ENCODE measurements around the gene CCM2. TPM values are rescaled to one million over a fixed set of nuclear protein-coding genes. Genes with fewer than 3 reads are reported as not detected.

The CCM2 gene
- total RNA-seq, 2 donors from 2014 or later: 94.2 to 109 TPM

DNA sequence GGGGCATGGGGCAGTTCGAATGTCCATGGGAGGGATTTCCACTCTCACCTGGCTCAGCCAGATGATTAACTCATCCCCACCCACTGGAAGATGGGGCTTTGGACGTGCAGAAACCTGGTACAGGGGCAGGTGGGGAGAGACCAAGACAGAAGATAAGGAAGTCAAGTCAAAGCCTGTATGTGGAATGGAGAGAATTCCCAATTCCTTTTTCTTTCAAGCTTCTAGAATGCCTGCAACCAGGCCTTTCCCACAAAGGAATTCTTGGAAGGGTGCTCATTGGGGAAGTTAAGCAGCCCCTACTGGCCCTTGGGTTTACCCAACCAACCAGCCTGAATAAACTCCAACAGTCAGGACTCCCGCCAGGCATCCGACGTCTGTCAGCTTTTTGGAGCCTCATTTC, 39.1 kb downstream of the CCM2 start:
- no peaks in the 10 kb centered on the region for H3K9me3 Mint-ChIP-seq
- H3K36me3 Mint-ChIP-seq (ENCODE audit: insufficient read depth in 2 of 2): peaks cover 20 to 49% of the 10 kb centered on the region in 2 donors
- no peaks in the 10 kb centered on the region for H3K27me3 Mint-ChIP-seq (ENCODE audit: low read depth)
- no peak for ATAC-seq (replicated peaks in 1 of 2)
- peak overlapping the region; percentile 70 for H3K27ac Mint-ChIP-seq
- H3K4me3 Mint-ChIP-seq: no peak overlapping the region
- H3K4me1 Mint-ChIP-seq (ENCODE audit: low read depth): peaks cover 61% of the 10 kb centered on the region
- DNase-seq: no peak

GRCh38 chr7:45044338-45044737, 44.3 kb downstream of the CCM2 start:
- Mint-ChIP-seq H3K9me3 (no peaks in the 10 kb centered on the region), H3K4me3 (no peak overlapping the region), H3K4me1 (ENCODE audit: low read depth) (peaks cover 36% of the 10 kb centered on the region), H3K27ac (peak overlapping the region; percentile 38), H3K27me3 (ENCODE audit: low read depth) (no peaks in the 10 kb centered on the region), H3K36me3 (ENCODE audit: insufficient read depth in 2 of 2) (peaks cover 19 to 60% of the 10 kb centered on the region in 2 donors)
- ATAC-seq (replicated peaks in 1 of 2) (no peak), DNase-seq (no peak)

DNA sequence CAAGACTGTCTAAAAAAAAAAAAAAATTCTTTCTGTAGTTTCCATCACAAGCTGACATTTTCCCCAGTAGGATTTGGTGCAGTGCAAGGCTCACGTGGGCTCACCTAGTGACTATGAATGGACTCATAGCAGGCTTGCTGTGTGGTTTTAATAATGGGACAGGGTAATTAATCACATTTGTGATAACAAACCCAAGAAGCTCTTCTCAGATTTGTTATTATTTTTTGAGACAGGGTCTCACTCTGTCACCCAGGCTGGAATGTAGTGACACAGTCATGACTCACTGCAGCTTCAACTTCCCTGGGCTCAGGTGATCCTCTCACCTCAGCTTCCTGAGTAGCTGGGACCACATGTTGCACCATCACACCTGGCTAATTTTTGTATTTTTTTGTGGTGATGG, 48.7 kb downstream of the CCM2 start:
- Mint-ChIP-seq H3K27me3 (ENCODE audit: low read depth) (no peaks in the 10 kb centered on the region), H3K4me3 (no peak overlapping the region), H3K36me3 (ENCODE audit: insufficient read depth in 2 of 2) (peaks cover 9 to 34% of the 10 kb centered on the region in 2 donors), H3K27ac (no peak overlapping the region), H3K9me3 (no peaks in the 10 kb centered on the region), H3K4me1 (ENCODE audit: low read depth) (peaks cover 47% of the 10 kb centered on the region)
- no peak for DNase-seq
- ATAC-seq (replicated peaks in 1 of 2): peak in 1 of 2 donors; percentile 30

DNA sequence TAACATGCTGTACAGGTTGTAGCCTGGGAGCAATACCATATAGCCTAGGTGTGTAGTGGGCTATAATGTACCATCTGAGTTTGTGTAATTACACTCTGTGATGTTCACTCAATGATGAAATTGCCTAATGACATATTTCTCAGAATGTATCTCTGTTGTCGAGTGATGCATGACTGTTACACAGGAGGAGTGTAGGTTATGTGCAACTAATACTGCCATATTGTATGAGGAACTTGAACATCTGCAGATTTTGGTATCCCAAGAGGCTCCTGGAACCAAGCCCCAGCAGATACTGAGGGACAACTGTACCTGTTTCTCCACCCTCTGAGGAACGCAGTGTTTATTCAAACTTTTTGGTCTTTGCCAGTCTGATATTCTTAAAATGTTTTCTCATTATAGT, 50.2 kb downstream of the CCM2 start:
- no peak for ATAC-seq (replicated peaks in 1 of 2)
- no peak overlapping the region for H3K4me3 Mint-ChIP-seq
- no peak for DNase-seq
- no peaks in the 10 kb centered on the region for H3K27me3 Mint-ChIP-seq (ENCODE audit: low read depth)
- peaks cover 8 to 31% of the 10 kb centered on the region in 2 donors for H3K36me3 Mint-ChIP-seq (ENCODE audit: insufficient read depth in 2 of 2)
- peaks cover 50% of the 10 kb centered on the region for H3K4me1 Mint-ChIP-seq (ENCODE audit: low read depth)
- no peaks in the 10 kb centered on the region for H3K9me3 Mint-ChIP-seq
- H3K27ac Mint-ChIP-seq: peak overlapping the region; percentile 79

DNA sequence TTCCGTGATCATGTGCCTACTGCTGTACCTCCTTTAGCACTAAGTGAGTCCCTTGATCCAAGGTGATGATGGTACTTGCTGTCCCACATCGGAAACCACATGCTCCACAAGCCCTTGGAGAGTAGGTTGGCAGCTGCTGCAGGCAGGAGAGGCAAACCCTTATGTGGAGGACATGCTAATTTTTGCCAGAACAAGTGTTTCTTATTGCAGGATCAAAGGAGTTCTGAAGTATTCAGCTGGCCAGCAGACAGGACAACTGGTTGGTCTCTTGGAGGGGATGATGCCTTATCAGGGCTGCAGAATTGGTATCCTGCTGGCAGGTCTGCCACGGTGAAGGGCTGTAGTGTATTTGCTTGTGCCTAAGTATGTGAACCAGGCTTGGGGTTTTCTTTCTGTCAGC, 52.0 kb downstream of the CCM2 start:
- H3K9me3 Mint-ChIP-seq: peaks cover 0 to 2% of the 10 kb centered on the region in 2 donors
- DNase-seq: no peak
- no peak overlapping the region for H3K27ac Mint-ChIP-seq
- peaks cover 8 to 28% of the 10 kb centered on the region in 2 donors for H3K36me3 Mint-ChIP-seq (ENCODE audit: insufficient read depth in 2 of 2)
- H3K27me3 Mint-ChIP-seq (ENCODE audit: low read depth): no peaks in the 10 kb centered on the region
- ATAC-seq (replicated peaks in 1 of 2): no peak
- H3K4me3 Mint-ChIP-seq: no peak overlapping the region
- H3K4me1 Mint-ChIP-seq (ENCODE audit: low read depth): peaks cover 55% of the 10 kb centered on the region

GRCh38 chr7:45053401-45053800, 53.4 kb downstream of the CCM2 start:
- H3K4me1 Mint-ChIP-seq (ENCODE audit: low read depth): peaks cover 57% of the 10 kb centered on the region
- H3K27ac Mint-ChIP-seq: peak overlapping the region; percentile 7
- no peak overlapping the region for H3K4me3 Mint-ChIP-seq
- no peak for ATAC-seq (replicated peaks in 1 of 2)
- no peaks in the 10 kb centered on the region for H3K27me3 Mint-ChIP-seq (ENCODE audit: low read depth)
- H3K36me3 Mint-ChIP-seq (ENCODE audit: insufficient read depth in 2 of 2): peaks cover 5 to 26% of the 10 kb centered on the region in 2 donors
- DNase-seq: no peak
- H3K9me3 Mint-ChIP-seq: peaks cover 0 to 2% of the 10 kb centered on the region in 2 donors

GRCh38 chr7:45053941-45054340, 53.9 kb downstream of the CCM2 start:
- H3K9me3 Mint-ChIP-seq: peaks cover 0 to 2% of the 10 kb centered on the region in 2 donors
- H3K4me1 Mint-ChIP-seq (ENCODE audit: low read depth): peaks cover 55% of the 10 kb centered on the region
- H3K27ac Mint-ChIP-seq: no peak overlapping the region
- no peak overlapping the region for H3K4me3 Mint-ChIP-seq
- H3K36me3 Mint-ChIP-seq (ENCODE audit: insufficient read depth in 2 of 2): peaks cover 5 to 26% of the 10 kb centered on the region in 2 donors
- ATAC-seq (replicated peaks in 1 of 2) (no peak), DNase-seq (no peak)
- H3K27me3 Mint-ChIP-seq (ENCODE audit: low read depth): no peaks in the 10 kb centered on the region

GRCh38 chr7:45054442-45054841, 54.4 kb downstream of the CCM2 start:
- H3K27ac Mint-ChIP-seq: peak overlapping the region; percentile 10

DNA sequence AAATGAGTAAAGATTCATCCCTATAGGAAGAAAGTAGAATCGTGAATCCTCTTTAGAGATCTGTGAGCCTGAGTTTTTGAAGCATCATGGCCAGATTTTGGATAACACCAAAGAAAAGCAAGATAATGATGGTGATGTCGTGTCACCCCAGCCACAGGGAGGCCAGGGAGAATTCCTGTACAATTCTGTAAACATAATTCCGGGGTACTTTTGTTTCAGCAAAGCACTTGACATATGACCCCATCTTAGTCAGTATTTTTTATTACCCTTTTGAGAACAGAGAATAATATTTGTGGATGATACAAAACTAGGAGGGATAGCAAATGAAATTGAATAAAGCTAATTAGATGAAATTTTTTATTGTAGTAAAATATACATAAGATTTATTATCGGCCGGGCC, 55.0 kb downstream of the CCM2 start:
- H3K36me3 Mint-ChIP-seq (ENCODE audit: insufficient read depth in 2 of 2): peaks cover 5 to 26% of the 10 kb centered on the region in 2 donors
- no peak overlapping the region for H3K4me3 Mint-ChIP-seq
- peaks cover 0 to 2% of the 10 kb centered on the region in 2 donors for H3K9me3 Mint-ChIP-seq
- peak overlapping the region; percentile 10 for H3K27ac Mint-ChIP-seq
- H3K4me1 Mint-ChIP-seq (ENCODE audit: low read depth): peaks cover 57% of the 10 kb centered on the region
- ATAC-seq (replicated peaks in 1 of 2) (no peak), DNase-seq (no peak)
- no peaks in the 10 kb centered on the region for H3K27me3 Mint-ChIP-seq (ENCODE audit: low read depth)

More at GRCh38 chr7:45054442-45054841, 54.4 kb downstream of the CCM2 start:
- Mint-ChIP-seq H3K36me3 (ENCODE audit: insufficient read depth in 2 of 2) (peaks cover 5 to 26% of the 10 kb centered on the region in 2 donors), H3K4me3 (no peak overlapping the region), H3K27me3 (ENCODE audit: low read depth) (no peaks in the 10 kb centered on the region), H3K4me1 (ENCODE audit: low read depth) (peaks cover 55% of the 10 kb centered on the region), H3K9me3 (peaks cover 0 to 2% of the 10 kb centered on the region in 2 donors)
- ATAC-seq (replicated peaks in 1 of 2) (no peak), DNase-seq (no peak)

- Mint-ChIP-seq H3K27me3 (ENCODE audit: low read depth) (no peaks in the 10 kb centered on the region), H3K9me3 (peaks cover 0 to 2% of the 10 kb centered on the region in 2 donors), H3K36me3 (ENCODE audit: insufficient read depth in 2 of 2) (peaks cover 5 to 25% of the 10 kb centered on the region in 2 donors), H3K27ac (peak overlapping the region; percentile 87), H3K4me1 (ENCODE audit: low read depth) (peaks cover 61% of the 10 kb centered on the region), H3K4me3 (no peak overlapping the region)
- DNase-seq: no peak
- ATAC-seq (replicated peaks in 1 of 2): no peak
These were observed 55.7 kb downstream of the CCM2 start for GRCh38 chr7:45055594-45056219.

DNA sequence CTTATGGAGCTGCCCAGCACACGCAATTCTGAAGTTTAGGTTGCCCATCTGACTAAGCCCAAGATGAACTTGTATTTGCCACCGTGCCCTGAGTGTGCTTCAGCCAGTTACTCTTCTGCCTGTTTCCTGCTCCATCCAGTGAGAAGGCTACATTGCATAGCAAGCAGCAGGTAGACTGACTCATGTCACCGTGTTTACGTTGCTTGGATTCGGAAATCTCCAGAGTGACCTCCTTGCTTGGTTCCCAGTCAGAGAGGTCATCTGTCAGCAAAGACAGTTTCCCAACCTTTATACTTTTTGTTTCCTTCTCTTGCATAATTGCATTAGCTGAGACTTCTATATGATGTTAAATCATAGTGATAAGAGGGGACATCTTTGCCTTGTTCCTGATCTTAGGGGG, 57.9 kb downstream of the CCM2 start:
- H3K27ac Mint-ChIP-seq: peak overlapping the region; percentile 41

GRCh38 chr7:45060295-45060694, 60.3 kb downstream of the CCM2 start:
- no peaks in the 10 kb centered on the region for H3K27me3 Mint-ChIP-seq (ENCODE audit: low read depth)
- H3K27ac Mint-ChIP-seq: peak overlapping the region; percentile 92
- ATAC-seq (replicated peaks in 1 of 2) (no peak), DNase-seq (no peak)
- peaks cover 7 to 37% of the 10 kb centered on the region in 2 donors for H3K36me3 Mint-ChIP-seq (ENCODE audit: insufficient read depth in 2 of 2)
- no peak overlapping the region for H3K4me3 Mint-ChIP-seq
- H3K4me1 Mint-ChIP-seq (ENCODE audit: low read depth): peaks cover 56% of the 10 kb centered on the region
- H3K9me3 Mint-ChIP-seq: peaks cover 0 to 2% of the 10 kb centered on the region in 2 donors

More for the DNA sequence above, 57.9 kb downstream of the CCM2 start:
- Mint-ChIP-seq H3K27me3 (ENCODE audit: low read depth) (no peaks in the 10 kb centered on the region), H3K36me3 (ENCODE audit: insufficient read depth in 2 of 2) (peaks cover 5 to 31% of the 10 kb centered on the region in 2 donors), H3K4me3 (no peak overlapping the region), H3K4me1 (ENCODE audit: low read depth) (peaks cover 76% of the 10 kb centered on the region), H3K9me3 (peaks cover 0 to 2% of the 10 kb centered on the region in 2 donors)
- DNase-seq: no peak
- no peak for ATAC-seq (replicated peaks in 1 of 2)

- Mint-ChIP-seq H3K27me3 (ENCODE audit: low read depth) (no peaks in the 10 kb centered on the region), H3K9me3 (no peaks in the 10 kb centered on the region), H3K4me3 (no peak overlapping the region), H3K4me1 (ENCODE audit: low read depth) (peaks cover 49% of the 10 kb centered on the region), H3K27ac (peak overlapping the region; percentile 90), H3K36me3 (ENCODE audit: insufficient read depth in 2 of 2) (peaks cover 8 to 33% of the 10 kb centered on the region in 2 donors)
- no peak for DNase-seq
- ATAC-seq (replicated peaks in 1 of 2): peak in 1 of 2 donors; percentile 15
These were observed 61.4 kb downstream of the CCM2 start for GRCh38 chr7:45061352-45061751.

Data from activated T-cell treated with anti-CD3 and anti-CD28 coated beads, Interleukin-2, amount 50 U/mL, for 72 hours (primary cell).